B cell (primary cell): Measurements from ENCODE around the gene FAM200A. TPM values are rescaled to one million over a fixed set of nuclear protein-coding genes. Genes with fewer than 3 reads are reported as not detected.
"Not testable (repeated sequence)": the region's sequence is repeated elsewhere in the genome, so short reads cannot be mapped to it uniquely, and the experiment has no call there.

Experiments
- ATAC-seq: fragments of 200-7000 bp; cut with Tn5 transposase; one replicate; pipeline ENCODE4 v1.10.0; 2021; ENCODE audit warnings: low read depth, mild to moderate bottlenecking, moderate number of reproducible peaks, moderate library complexity
- CTCF ChIA-PET: fragments of 350-600 bp; sonication (Branson Sonifier 250); formaldehyde crosslinking; loops from one replicate; lab custom pipeline; 2021; ENCODE audit warnings: antibody characterized with exemption, inconsistent platforms; lab: Charles Lee
- POLR2A ChIA-PET: fragments of 350-600 bp; sonication (Branson Sonifier 250); formaldehyde crosslinking; loops from one replicate; lab custom pipeline; 2021; ENCODE audit warnings: antibody characterized with exemption; lab: Charles Lee
- DNase-seq: peaks from one replicate; pipeline ENCODE4 v3.0.0; 2013
- H2AFZ ChIP-seq: 2 replicates; pipeline ENCODE4 v1.6.1; 2012; ENCODE audit warnings: mild to moderate bottlenecking, low read depth, low read length; ENCODE audit not compliant: insufficient read depth, poor library complexity, severe bottlenecking
- H3K27ac ChIP-seq, 2 donors: 1 replicate in 1 of 2; 2 replicates in 1 of 2; pipeline ENCODE4 v1.5.1; 2012 to 2013; ENCODE audit warnings: low read length in 2 of 2, mild to moderate bottlenecking in 2 of 2, moderate library complexity in 1 of 2
- H3K27me3 ChIP-seq, 4 experiments: fragments of 200-600 bp in 1 of 4; sonication (generic) in 1 of 4; replicated peaks in 1 of 4; 1 replicate in 2 of 4; 2 replicates in 2 of 4; pipeline versions ENCODE4 v1.6.1 to v1.7.0; 2013 to 2016; ENCODE audit warnings: low read length in 3 of 4, mild to moderate bottlenecking in 2 of 4, mixed read lengths in 1 of 4, moderate library complexity in 1 of 4; ENCODE audit not compliant: insufficient read depth in 4 of 4, control insufficient read depth in 3 of 4; ENCODE audit errors: control extremely low read depth in 1 of 4
- H3K36me3 ChIP-seq, 2 experiments: replicated peaks in 1 of 2; 1 replicate in 1 of 2; 2 replicates in 1 of 2; pipeline versions ENCODE4 v1.6.1 to v1.7.1; 2013; ENCODE audit warnings: low read length in 1 of 2; ENCODE audit not compliant: insufficient read depth in 2 of 2, control insufficient read depth in 1 of 2; ENCODE audit errors: control extremely low read depth in 1 of 2, extremely low read depth in 1 of 2
- H3K4me1 ChIP-seq, 2 donors: fragments of 200-600 bp in 1 of 2; sonication (generic) in 1 of 2; 1 replicate in 1 of 2; 2 replicates in 1 of 2; pipeline versions ENCODE4 v1.5.1 to v1.6.1; 2013 to 2017; ENCODE audit warnings: low read length in 2 of 2; ENCODE audit not compliant: control insufficient read depth in 2 of 2, insufficient read depth in 2 of 2
- H3K4me2 ChIP-seq: replicated peaks from 2 replicates; pipeline ENCODE3; 2012; ENCODE audit warnings: mild to moderate bottlenecking, low read depth, low read length; ENCODE audit not compliant: poor library complexity, severe bottlenecking
- H3K4me3 ChIP-seq, 5 experiments: fragments of 200-600 bp in 1 of 5; sonication (generic) in 1 of 5; 1 replicate in 3 of 5; 2 replicates in 2 of 5; pipeline versions ENCODE4 v1.5.1 to v1.7.0; 2011 to 2016; ENCODE audit warnings: low read length in 4 of 5, mild to moderate bottlenecking in 4 of 5, low read depth in 2 of 5, control low read depth in 1 of 5, moderate library complexity in 1 of 5; ENCODE audit not compliant: insufficient read depth in 1 of 5; ENCODE audit errors: control extremely low read depth in 1 of 5, extremely low read depth in 1 of 5
- H3K79me2 ChIP-seq: fragments of 200-600 bp; sonication (generic); one replicate; pipeline ENCODE4 v1.6.0; 2016; ENCODE audit warnings: low read length; ENCODE audit not compliant: control insufficient read depth, insufficient read depth
- H3K9ac ChIP-seq: fragments of 200-600 bp; sonication (generic); 2 replicates; pipeline ENCODE4 v1.6.1; 2017; ENCODE audit warnings: mild to moderate bottlenecking, low read length, moderate library complexity
- H3K9me3 ChIP-seq, 3 donors: one replicate each; pipeline versions ENCODE4 v1.6.1 to v1.7.1; 2013; ENCODE audit warnings: low read length in 2 of 3; ENCODE audit not compliant: control insufficient read depth in 2 of 3, insufficient read depth in 1 of 3; ENCODE audit errors: control extremely low read depth in 1 of 3
- H4K20me1 ChIP-seq: 2 replicates; pipeline ENCODE4 v1.6.0; 2012; ENCODE audit warnings: mild to moderate bottlenecking, low read length; ENCODE audit not compliant: insufficient read depth, control insufficient read depth, poor library complexity, severe bottlenecking
- H3K27ac Mint-ChIP-seq: one replicate; pipeline ENCODE4 v1.8.0; 2021; ENCODE audit warnings: mixed read lengths
- H3K27me3 Mint-ChIP-seq: one replicate; pipeline ENCODE4 v1.8.0; 2021; ENCODE audit warnings: mixed read lengths
- H3K4me1 Mint-ChIP-seq: one replicate; pipeline ENCODE4 v1.8.0; 2021; ENCODE audit warnings: mixed read lengths
- H3K4me3 Mint-ChIP-seq: one replicate; pipeline ENCODE4 v1.8.0; 2021; ENCODE audit warnings: mixed read lengths
- H3K9me3 Mint-ChIP-seq: one replicate; pipeline ENCODE4 v1.8.0; 2022; ENCODE audit warnings: mixed read lengths; ENCODE audit not compliant: insufficient read depth
- EZH2 ChIP-seq: IDR thresholded peaks from 2 replicates; pipeline ENCODE4 v1.6.1; 2012; ENCODE audit warnings: borderline replicate concordance, low read depth, mild to moderate bottlenecking, moderate library complexity, low read length; ENCODE audit not compliant: insufficient read depth, poor library complexity, severe bottlenecking
- WGBS: methylation state at CpG from one replicate; pipeline ENCODE4 v1.1.5; 2013; ENCODE audit warnings: missing lambda C conversion rate; ENCODE audit not compliant: insufficient coverage; 5-methylcytosine and 5-hydroxymethylcytosine counted together
- intact Hi-C: fragments of 100-400 bp; cut with micrococcal nuclease; formaldehyde crosslinking; loops from one replicate; pipeline ENCODE4 v1.10.0; 2022
- polyA plus RNA-seq: library from polyadenylated mRNA; depleted of rRNA; stranded (reverse); fragments of >200 nt; gene quantifications from 2 replicates; pipeline ENCODE4 v1.2.3, GENCODE V29; 2012
- total RNA-seq, 2 donors: library from RNA; stranded (reverse); fragments of 120-200 nt in 1 of 2; gene quantifications; 1 replicate in 1 of 2; 2 replicates in 1 of 2; pipeline versions ENCODE4 v1.2.3 to v1.2.4, GENCODE V29; 2013 to 2022
- TF ChIP-seq, protein P1 (sequence below): fragments of 200-600 bp; IDR thresholded peaks from one replicate; pipeline ENCODE4 v1.8.0; 2022; ENCODE audit warnings: antibody characterized with exemption, mild to moderate bottlenecking

The FAM200A gene
- total and polyA plus RNA-seq, 2 donors (not counting 1 experiment from before 2014, with no cell fraction given): 2.1 to 11.9 TPM

GRCh38 chr7:99573257-99573656 is 21.3 kb upstream of the FAM200A start:
- H3K9me3 Mint-ChIP-seq: no peaks in the 10 kb centered on the region
- no peaks in the 10 kb centered on the region for H3K9me3 ChIP-seq
- TF ChIP-seq, protein P1, sequence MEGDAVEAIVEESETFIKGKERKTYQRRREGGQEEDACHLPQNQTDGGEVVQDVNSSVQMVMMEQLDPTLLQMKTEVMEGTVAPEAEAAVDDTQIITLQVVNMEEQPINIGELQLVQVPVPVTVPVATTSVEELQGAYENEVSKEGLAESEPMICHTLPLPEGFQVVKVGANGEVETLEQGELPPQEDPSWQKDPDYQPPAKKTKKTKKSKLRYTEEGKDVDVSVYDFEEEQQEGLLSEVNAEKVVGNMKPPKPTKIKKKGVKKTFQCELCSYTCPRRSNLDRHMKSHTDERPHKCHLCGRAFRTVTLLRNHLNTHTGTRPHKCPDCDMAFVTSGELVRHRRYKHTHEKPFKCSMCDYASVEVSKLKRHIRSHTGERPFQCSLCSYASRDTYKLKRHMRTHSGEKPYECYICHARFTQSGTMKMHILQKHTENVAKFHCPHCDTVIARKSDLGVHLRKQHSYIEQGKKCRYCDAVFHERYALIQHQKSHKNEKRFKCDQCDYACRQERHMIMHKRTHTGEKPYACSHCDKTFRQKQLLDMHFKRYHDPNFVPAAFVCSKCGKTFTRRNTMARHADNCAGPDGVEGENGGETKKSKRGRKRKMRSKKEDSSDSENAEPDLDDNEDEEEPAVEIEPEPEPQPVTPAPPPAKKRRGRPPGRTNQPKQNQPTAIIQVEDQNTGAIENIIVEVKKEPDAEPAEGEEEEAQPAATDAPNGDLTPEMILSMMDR: no peak
- TF ChIP-seq EZH2: no peak
- WGBS: no CpG with 5 or more reads among the region's 1 CpG
- no peaks in the 10 kb centered on the region for H3K27me3 Mint-ChIP-seq
- H3K4me1 ChIP-seq: peaks cover 0 to 4% of the 10 kb centered on the region in 2 donors
- no peaks in the 10 kb centered on the region for H3K79me2 ChIP-seq
- H3K27me3 ChIP-seq: no peaks in the 10 kb centered on the region
- ATAC-seq: no peak
- H3K27ac Mint-ChIP-seq: no peak overlapping the region
- intact Hi-C loops: no loop called here
- H3K36me3 ChIP-seq: peaks cover 6 to 37% of the 10 kb centered on the region in 2 experiments
- H2AFZ ChIP-seq: no peak overlapping the region
- no peak overlapping the region for H3K4me3 Mint-ChIP-seq
- H4K20me1 ChIP-seq: peaks cover 9% of the 10 kb centered on the region
- H3K4me1 Mint-ChIP-seq: peaks cover 9% of the 10 kb centered on the region
- POLR2A ChIA-PET: no interaction called here
- H3K4me2 ChIP-seq: no peak overlapping the region
- DNase-seq: no peak
- H3K27ac ChIP-seq: no peak overlapping the region
- no peak overlapping the region for H3K4me3 ChIP-seq
- CTCF ChIA-PET: no interaction called here
- H3K9ac ChIP-seq: no peak overlapping the region

DNA sequence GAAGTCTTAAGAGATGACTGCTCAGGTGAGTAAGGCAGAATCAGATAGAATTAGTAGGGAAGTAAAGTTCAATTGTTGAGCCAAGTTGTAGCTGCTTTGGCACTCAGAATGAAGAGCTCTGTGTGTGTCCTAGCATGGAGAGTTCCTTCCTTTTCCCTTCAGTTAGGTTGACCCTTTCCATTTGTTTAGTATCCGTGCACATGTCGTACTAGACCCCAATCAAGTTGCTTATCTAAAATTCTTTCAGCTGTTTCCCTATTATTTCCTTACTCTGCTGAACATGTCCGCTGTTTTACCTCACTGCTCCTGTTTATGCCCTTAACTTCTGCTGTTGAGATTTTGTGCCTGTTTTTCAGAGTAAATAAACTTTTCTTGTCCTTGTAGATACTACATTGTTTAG is 19.9 kb upstream of the FAM200A start:
- Mint-ChIP-seq H3K9me3 (no peaks in the 10 kb centered on the region), H3K27ac (no peak overlapping the region), H3K4me1 (no peaks in the 10 kb centered on the region), H3K4me3 (no peak overlapping the region), H3K27me3 (no peaks in the 10 kb centered on the region)
- Histone ChIP-seq H3K79me2 (peaks cover 14% of the 10 kb centered on the region), H3K4me1 (no peaks in the 10 kb centered on the region), H3K27ac (no peak overlapping the region), H3K4me3 (no peak overlapping the region), H3K9me3 (no peaks in the 10 kb centered on the region), H3K36me3 (peaks cover 6 to 37% of the 10 kb centered on the region in 2 experiments), H3K4me2 (no peak overlapping the region), H3K27me3 (no peaks in the 10 kb centered on the region), H4K20me1 (peaks cover 9% of the 10 kb centered on the region), H2AFZ (no peak overlapping the region), H3K9ac (no peak overlapping the region)
- DNase-seq: no peak
- POLR2A ChIA-PET: no interaction called here
- ATAC-seq: no peak
- TF ChIP-seq, protein P1: no peak
- no peak for TF ChIP-seq EZH2
- CTCF ChIA-PET: no interaction called here
- WGBS: no CpG with 5 or more reads among the region's 3 CpGs
- intact Hi-C loops: no loop called here

GRCh38 chr7:99568770-99569169 is 16.9 kb upstream of the FAM200A start:
- peaks cover 18 to 53% of the 10 kb centered on the region in 2 experiments for H3K36me3 ChIP-seq
- H3K27ac ChIP-seq, CTCF ChIA-PET, H3K4me3 Mint-ChIP-seq, H3K9ac ChIP-seq, H2AFZ ChIP-seq, H3K27me3 ChIP-seq, H3K4me1 Mint-ChIP-seq, H3K27ac Mint-ChIP-seq, POLR2A ChIA-PET, H3K9me3 ChIP-seq, H3K4me3 ChIP-seq, H3K9me3 Mint-ChIP-seq, intact Hi-C loops, DNase-seq, ATAC-seq, H3K27me3 Mint-ChIP-seq, H3K4me1 ChIP-seq, H3K4me2 ChIP-seq: not testable (repeated sequence)
- H4K20me1 ChIP-seq: peaks cover 22% of the 10 kb centered on the region
- 94% methylated on average over 2 of the region's 7 CpGs for WGBS
- H3K79me2 ChIP-seq: peaks cover 20% of the 10 kb centered on the region
